SK-N-SH treated with all-trans-retinoic acid at 6 μM for 48 hours (cell line): ENCODE data around the gene CALML6.

Source experiments
- ATAC-seq: fragments of 200-7000 bp; cut with Tn5 transposase; 3 replicates; pipeline ENCODE4 v1.9.1; 2020; ENCODE audit warnings: mild to moderate bottlenecking, moderate library complexity
- ARNTL ChIP-seq: fragments of 450-650 bp; formaldehyde crosslinking; IDR thresholded peaks from 2 replicates; pipeline ENCODE4 v1.5.0; 2020; ENCODE audit warnings: low read depth, mild to moderate bottlenecking, moderate library complexity, borderline replicate concordance
- BACH2 ChIP-seq: fragments of 250-450 bp; sonication (Bioruptor Pico); IDR thresholded peaks from 2 replicates; pipeline ENCODE4 v1.9.0; 2021; ENCODE audit warnings: mild to moderate bottlenecking, borderline replicate concordance
- CSDC2 ChIP-seq: fragments of 250-450 bp; sonication (Bioruptor Pico); IDR thresholded peaks from 2 replicates; pipeline ENCODE4 v1.5.0; 2020; ENCODE audit warnings: mild to moderate bottlenecking, moderate library complexity
- ESRRG ChIP-seq: fragments of 250-450 bp; sonication (Bioruptor Pico); IDR thresholded peaks from 2 replicates; pipeline ENCODE4 v1.6.1; 2021; ENCODE audit warnings: mild to moderate bottlenecking
- GLIS3 ChIP-seq: fragments of 250-450 bp; sonication (Bioruptor Pico); IDR thresholded peaks from 2 replicates; pipeline ENCODE4 v1.5.0; 2020; ENCODE audit warnings: mild to moderate bottlenecking, moderate library complexity
- ISL1 ChIP-seq: fragments of 250-450 bp; sonication (Bioruptor Pico); IDR thresholded peaks from 2 replicates; pipeline ENCODE4 v2.1.2; 2022; ENCODE audit warnings: mild to moderate bottlenecking, moderate library complexity
- OSR1 ChIP-seq: fragments of 250-450 bp; sonication (Bioruptor Pico); IDR thresholded peaks from 2 replicates; pipeline ENCODE4 v1.8.0; 2022; ENCODE audit warnings: moderate library complexity, mild to moderate bottlenecking, inconsistent platforms
- PPARA ChIP-seq: fragments of 250-450 bp; sonication (Bioruptor Pico); IDR thresholded peaks from 2 replicates; pipeline ENCODE4 v1.5.0; 2020; ENCODE audit warnings: mild to moderate bottlenecking, borderline replicate concordance
- RARB ChIP-seq: fragments of 250-450 bp; sonication (Bioruptor Pico); IDR thresholded peaks from 2 replicates; pipeline ENCODE4 v1.8.0; 2021; ENCODE audit warnings: mild to moderate bottlenecking, moderate library complexity
- SNAI2 ChIP-seq: fragments of 250-450 bp; sonication (Bioruptor Pico); IDR thresholded peaks from 2 replicates; pipeline ENCODE4 v1.5.0; 2020; ENCODE audit warnings: mild to moderate bottlenecking, moderate library complexity
- TCF4 ChIP-seq: fragments of 250-450 bp; sonication (Bioruptor Pico); IDR thresholded peaks from 2 replicates; pipeline ENCODE4 v1.8.0; 2021; ENCODE audit warnings: mild to moderate bottlenecking, moderate library complexity, borderline replicate concordance
- TOX ChIP-seq: fragments of 250-450 bp; sonication (Bioruptor Pico); IDR thresholded peaks from 2 replicates; pipeline ENCODE4 v1.8.0; 2021; ENCODE audit warnings: mild to moderate bottlenecking, moderate library complexity, borderline replicate concordance
- ZC3H10 ChIP-seq: fragments of 250-450 bp; sonication (Bioruptor Pico); IDR thresholded peaks from 2 replicates; pipeline ENCODE4 v1.5.1; 2021; ENCODE audit warnings: mild to moderate bottlenecking, moderate library complexity
- ZFP3 ChIP-seq: fragments of 250-450 bp; sonication (Bioruptor Pico); IDR thresholded peaks from 2 replicates; pipeline ENCODE4 v1.5.0; 2020; ENCODE audit warnings: mild to moderate bottlenecking, moderate library complexity
- ZFP30 ChIP-seq: fragments of 450-650 bp; formaldehyde crosslinking; IDR thresholded peaks from 2 replicates; pipeline ENCODE4 v1.5.0; 2022; ENCODE audit warnings: mild to moderate bottlenecking, moderate library complexity
- ZNF565 ChIP-seq: fragments of 450-650 bp; formaldehyde crosslinking; conservative IDR thresholded peaks from 2 replicates; pipeline ENCODE4 v1.5.0; 2020; ENCODE audit warnings: low read depth, mild to moderate bottlenecking, moderate library complexity
- ZNF70 ChIP-seq: fragments of 450-650 bp; formaldehyde crosslinking; IDR thresholded peaks from 2 replicates; pipeline ENCODE4 v1.5.0; 2020; ENCODE audit warnings: mild to moderate bottlenecking, moderate library complexity
- ZNF8 ChIP-seq: fragments of 450-650 bp; formaldehyde crosslinking; IDR thresholded peaks from 2 replicates; pipeline ENCODE4 v1.5.0; 2020; ENCODE audit warnings: mild to moderate bottlenecking, moderate library complexity
- TF ChIP-seq, protein P1 (sequence below): fragments of 250-450 bp; sonication (Bioruptor Pico); IDR thresholded peaks from 2 replicates; pipeline ENCODE4 v1.8.0; 2020; ENCODE audit warnings: mild to moderate bottlenecking, moderate library complexity, borderline replicate concordance
- TF ChIP-seq, protein P2 (sequence below): fragments of 250-450 bp; sonication (Bioruptor Pico); IDR thresholded peaks from 2 replicates; pipeline ENCODE4 v1.5.1; 2020; ENCODE audit warnings: low read depth, mild to moderate bottlenecking, moderate library complexity
- TF ChIP-seq, protein P3 (sequence below): fragments of 250-450 bp; sonication (Bioruptor Pico); IDR thresholded peaks from 2 replicates; pipeline ENCODE4 v1.5.1; 2021; ENCODE audit warnings: mild to moderate bottlenecking, moderate library complexity
- TF ChIP-seq, protein P4 (sequence below): fragments of 250-450 bp; sonication (Bioruptor Pico); IDR thresholded peaks from 2 replicates; pipeline ENCODE4 v1.8.0; 2021; ENCODE audit warnings: low read depth, mild to moderate bottlenecking, moderate library complexity, borderline replicate concordance

Gene CALML6

DNA sequence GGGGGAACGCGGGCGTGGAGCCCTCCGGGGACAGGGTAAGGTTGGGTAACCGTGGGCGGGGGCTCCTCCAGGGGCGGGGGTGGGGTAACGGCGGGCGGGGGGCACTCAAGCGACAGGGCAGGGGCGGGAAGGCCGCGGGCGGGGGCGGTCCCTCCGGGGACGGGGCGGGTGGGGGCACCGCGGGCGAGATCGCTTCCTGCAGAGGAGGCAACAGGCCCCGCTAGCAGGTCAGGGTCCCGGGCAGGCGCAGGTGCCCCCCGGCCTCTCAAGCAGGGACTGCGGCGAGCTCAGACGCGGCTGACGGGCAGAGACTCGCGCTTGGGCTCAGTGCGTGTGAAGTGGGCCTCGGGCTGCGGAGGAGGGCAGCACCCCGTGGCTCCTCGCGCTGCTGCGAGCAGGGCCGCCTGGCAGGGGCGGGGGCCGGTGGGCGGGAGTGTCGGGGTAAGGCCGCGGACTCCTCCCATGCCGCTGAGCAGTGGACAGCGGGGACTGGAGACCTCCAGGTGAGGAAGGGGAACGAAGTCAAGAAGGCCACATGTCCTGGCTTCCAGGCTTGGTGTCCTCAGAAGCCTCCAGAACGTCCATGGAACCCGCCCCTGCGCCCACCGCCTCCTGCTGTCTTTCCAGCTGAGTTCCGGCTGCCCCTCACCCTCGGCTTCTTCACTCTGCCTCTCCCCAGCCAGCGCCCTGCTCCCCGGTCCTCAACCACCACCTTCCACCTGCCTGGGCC, 23.5 kb upstream of the CALML6 start:
- peak; percentile 85 for ATAC-seq

DNA sequence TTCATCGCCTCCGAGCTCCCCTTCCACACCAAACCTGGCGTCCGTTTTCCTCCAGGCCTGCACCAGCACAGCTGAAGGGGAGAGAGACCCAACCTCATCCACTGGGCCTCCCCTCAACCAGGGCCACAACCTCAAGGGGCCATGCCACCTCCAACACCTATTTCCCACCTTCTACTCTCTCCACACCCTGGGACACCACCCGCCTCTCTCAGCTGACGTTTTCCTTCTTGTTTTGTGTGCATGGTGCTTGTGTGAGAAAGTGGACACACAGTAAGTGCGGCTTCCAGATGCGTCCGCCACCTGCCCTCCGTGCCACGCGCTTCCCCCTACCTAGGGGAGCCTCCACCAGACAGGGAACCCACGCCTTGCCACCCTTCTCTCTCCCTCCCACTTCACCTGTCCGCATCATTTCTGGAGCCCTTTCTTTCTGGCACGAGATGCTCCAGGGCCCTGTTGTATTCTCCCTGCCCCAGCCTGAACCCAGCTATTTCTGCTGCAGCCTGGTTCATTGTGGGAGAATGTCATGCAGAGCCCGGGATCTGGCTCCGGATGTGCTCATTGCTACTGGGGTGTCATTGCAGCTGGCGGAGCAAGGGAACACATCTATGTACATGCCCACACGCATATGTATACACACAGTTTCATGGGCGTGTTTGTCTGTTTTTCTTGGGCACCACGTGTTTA, 22.8 kb upstream of the CALML6 start:
- TF ChIP-seq PPARA (CRISPR knock-in tag) (no peak), ESRRG (CRISPR knock-in tag) (no peak), ZC3H10 (CRISPR knock-in tag) (no peak), ZFP3 (CRISPR knock-in tag) (no peak), ARNTL (CRISPR knock-in tag) (no peak), SNAI2 (CRISPR knock-in tag) (no peak), TCF4 (CRISPR knock-in tag) (no peak), ZNF8 (CRISPR knock-in tag) (no peak), RARB (no peak), ISL1 (no peak), BACH2 (CRISPR knock-in tag) (no peak)
- TF ChIP-seq, protein P1, sequence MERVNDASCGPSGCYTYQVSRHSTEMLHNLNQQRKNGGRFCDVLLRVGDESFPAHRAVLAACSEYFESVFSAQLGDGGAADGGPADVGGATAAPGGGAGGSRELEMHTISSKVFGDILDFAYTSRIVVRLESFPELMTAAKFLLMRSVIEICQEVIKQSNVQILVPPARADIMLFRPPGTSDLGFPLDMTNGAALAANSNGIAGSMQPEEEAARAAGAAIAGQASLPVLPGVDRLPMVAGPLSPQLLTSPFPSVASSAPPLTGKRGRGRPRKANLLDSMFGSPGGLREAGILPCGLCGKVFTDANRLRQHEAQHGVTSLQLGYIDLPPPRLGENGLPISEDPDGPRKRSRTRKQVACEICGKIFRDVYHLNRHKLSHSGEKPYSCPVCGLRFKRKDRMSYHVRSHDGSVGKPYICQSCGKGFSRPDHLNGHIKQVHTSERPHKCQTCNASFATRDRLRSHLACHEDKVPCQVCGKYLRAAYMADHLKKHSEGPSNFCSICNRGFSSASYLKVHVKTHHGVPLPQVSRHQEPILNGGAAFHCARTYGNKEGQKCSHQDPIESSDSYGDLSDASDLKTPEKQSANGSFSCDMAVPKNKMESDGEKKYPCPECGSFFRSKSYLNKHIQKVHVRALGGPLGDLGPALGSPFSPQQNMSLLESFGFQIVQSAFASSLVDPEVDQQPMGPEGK (CRISPR knock-in tag) = no peak
- TF ChIP-seq, protein P2, sequence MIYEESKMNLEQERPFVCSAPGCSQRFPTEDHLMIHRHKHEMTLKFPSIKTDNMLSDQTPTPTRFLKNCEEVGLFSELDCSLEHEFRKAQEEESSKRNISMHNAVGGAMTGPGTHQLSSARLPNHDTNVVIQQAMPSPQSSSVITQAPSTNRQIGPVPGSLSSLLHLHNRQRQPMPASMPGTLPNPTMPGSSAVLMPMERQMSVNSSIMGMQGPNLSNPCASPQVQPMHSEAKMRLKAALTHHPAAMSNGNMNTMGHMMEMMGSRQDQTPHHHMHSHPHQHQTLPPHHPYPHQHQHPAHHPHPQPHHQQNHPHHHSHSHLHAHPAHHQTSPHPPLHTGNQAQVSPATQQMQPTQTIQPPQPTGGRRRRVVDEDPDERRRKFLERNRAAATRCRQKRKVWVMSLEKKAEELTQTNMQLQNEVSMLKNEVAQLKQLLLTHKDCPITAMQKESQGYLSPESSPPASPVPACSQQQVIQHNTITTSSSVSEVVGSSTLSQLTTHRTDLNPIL (CRISPR knock-in tag) = no peak
- TF ChIP-seq, protein P3, sequence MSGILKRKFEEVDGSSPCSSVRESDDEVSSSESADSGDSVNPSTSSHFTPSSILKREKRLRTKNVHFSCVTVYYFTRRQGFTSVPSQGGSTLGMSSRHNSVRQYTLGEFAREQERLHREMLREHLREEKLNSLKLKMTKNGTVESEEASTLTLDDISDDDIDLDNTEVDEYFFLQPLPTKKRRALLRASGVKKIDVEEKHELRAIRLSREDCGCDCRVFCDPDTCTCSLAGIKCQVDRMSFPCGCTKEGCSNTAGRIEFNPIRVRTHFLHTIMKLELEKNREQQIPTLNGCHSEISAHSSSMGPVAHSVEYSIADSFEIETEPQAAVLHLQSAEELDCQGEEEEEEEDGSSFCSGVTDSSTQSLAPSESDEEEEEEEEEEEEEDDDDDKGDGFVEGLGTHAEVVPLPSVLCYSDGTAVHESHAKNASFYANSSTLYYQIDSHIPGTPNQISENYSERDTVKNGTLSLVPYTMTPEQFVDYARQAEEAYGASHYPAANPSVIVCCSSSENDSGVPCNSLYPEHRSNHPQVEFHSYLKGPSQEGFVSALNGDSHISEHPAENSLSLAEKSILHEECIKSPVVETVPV (CRISPR knock-in tag) = no peak
- no peak for ATAC-seq

More for the DNA sequence above, 23.5 kb upstream of the CALML6 start:
- TF ChIP-seq CSDC2 (CRISPR knock-in tag) = no peak
- no peak for TF ChIP-seq ISL1
- no peak for TF ChIP-seq GLIS3 (CRISPR knock-in tag)
- TF ChIP-seq TCF4 (CRISPR knock-in tag) = no peak
- no peak for TF ChIP-seq PPARA (CRISPR knock-in tag)
- no peak for TF ChIP-seq ZFP30 (CRISPR knock-in tag)
- TF ChIP-seq ESRRG (CRISPR knock-in tag) = no peak
- TF ChIP-seq RARB = no peak

DNA sequence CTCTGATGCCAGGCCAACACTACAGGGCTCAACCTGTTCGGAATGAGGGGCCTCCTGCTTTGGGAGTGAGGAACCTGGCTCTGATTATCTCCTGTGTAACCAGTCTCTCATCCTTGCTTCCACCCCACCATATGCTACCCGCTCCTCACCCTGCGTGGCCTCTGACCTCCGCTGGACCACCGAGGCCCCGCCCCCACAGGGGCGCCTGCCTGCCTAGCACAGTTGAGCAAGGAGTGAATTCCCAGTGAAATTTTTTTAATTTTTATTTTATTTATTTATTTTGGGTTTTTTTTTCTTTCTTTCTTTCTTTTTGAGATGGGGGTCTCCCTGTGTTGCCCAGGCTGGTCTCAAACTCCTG, 22.3 kb upstream of the CALML6 start:
- no peak for ATAC-seq
- no peak for TF ChIP-seq ZFP30 (CRISPR knock-in tag)
- TF ChIP-seq, protein P4, sequence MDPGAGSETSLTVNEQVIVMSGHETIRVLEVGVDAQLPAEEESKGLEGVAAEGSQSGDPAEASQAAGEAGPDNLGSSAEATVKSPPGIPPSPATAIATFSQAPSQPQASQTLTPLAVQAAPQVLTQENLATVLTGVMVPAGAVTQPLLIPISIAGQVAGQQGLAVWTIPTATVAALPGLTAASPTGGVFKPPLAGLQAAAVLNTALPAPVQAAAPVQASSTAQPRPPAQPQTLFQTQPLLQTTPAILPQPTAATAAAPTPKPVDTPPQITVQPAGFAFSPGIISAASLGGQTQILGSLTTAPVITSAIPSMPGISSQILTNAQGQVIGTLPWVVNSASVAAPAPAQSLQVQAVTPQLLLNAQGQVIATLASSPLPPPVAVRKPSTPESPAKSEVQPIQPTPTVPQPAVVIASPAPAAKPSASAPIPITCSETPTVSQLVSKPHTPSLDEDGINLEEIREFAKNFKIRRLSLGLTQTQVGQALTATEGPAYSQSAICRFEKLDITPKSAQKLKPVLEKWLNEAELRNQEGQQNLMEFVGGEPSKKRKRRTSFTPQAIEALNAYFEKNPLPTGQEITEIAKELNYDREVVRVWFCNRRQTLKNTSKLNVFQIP (CRISPR knock-in tag) = no peak
- TF ChIP-seq TCF4 (CRISPR knock-in tag) = no peak
- no peak for TF ChIP-seq BACH2 (CRISPR knock-in tag)
- TF ChIP-seq ZNF70 = no peak
- TF ChIP-seq ZNF8 (CRISPR knock-in tag) = no peak
- TF ChIP-seq RARB = no peak
- no peak for TF ChIP-seq ZNF565 (CRISPR knock-in tag)
- TF ChIP-seq, protein P2 (CRISPR knock-in tag) = no peak
- no peak for TF ChIP-seq ZC3H10 (CRISPR knock-in tag)
- TF ChIP-seq, protein P1 (CRISPR knock-in tag) = no peak
- no peak for TF ChIP-seq ZFP3 (CRISPR knock-in tag)
- no peak for TF ChIP-seq ARNTL (CRISPR knock-in tag)
- TF ChIP-seq OSR1 (CRISPR knock-in tag) = no peak
- TF ChIP-seq, protein P3 (CRISPR knock-in tag) = no peak
- TF ChIP-seq TOX (CRISPR knock-in tag) = no peak
